ENCODE data around the gene BNIP3.
"Not testable (repeated sequence)": the region's sequence is repeated elsewhere in the genome, so short reads cannot be mapped to it uniquely, and the experiment has no call there.

Gene BNIP3

GRCh38 chr10:131996466-131997365 is 15.0 kb upstream of the BNIP3 start:
- H3K4me1 Mint-ChIP-seq: no peaks in the 10 kb centered on the region
- H3K36me3 Mint-ChIP-seq: no peaks in the 10 kb centered on the region
- peaks cover 30% of the 10 kb centered on the region for H3K27me3 Mint-ChIP-seq
- no peak overlapping the region for H3K27ac Mint-ChIP-seq
- H3K4me3 Mint-ChIP-seq: no peak overlapping the region
- H3K9me3 Mint-ChIP-seq: no peaks in the 10 kb centered on the region
- DNase-seq: no peak
- CTCF ChIA-PET: interaction anchor here (0.7 kb wide), 1 partner anchor 12 kb away, joined by 3 read pairs; no protein-coding TSS in a partner anchor

- no peak for DNase-seq
- H3K4me1 Mint-ChIP-seq: no peaks in the 10 kb centered on the region
- H3K4me3 Mint-ChIP-seq: no peak overlapping the region
- CTCF ChIA-PET: interaction anchor here (1.6 to 2.4 kb wide), 2 partner anchors 29 to 109 kb away, joined by 5 to 7 read pairs; no protein-coding TSS in a partner anchor
- H3K27ac Mint-ChIP-seq: no peak overlapping the region
- H3K27me3 Mint-ChIP-seq: peaks cover 25% of the 10 kb centered on the region
- no peaks in the 10 kb centered on the region for H3K9me3 Mint-ChIP-seq
- H3K36me3 Mint-ChIP-seq: no peaks in the 10 kb centered on the region
Measured at GRCh38 chr10:131994435-131994834, 12.7 kb upstream of the BNIP3 start.

GRCh38 chr10:131993275-131993674 is 11.6 kb upstream of the BNIP3 start:
- Mint-ChIP-seq H3K4me1 (no peaks in the 10 kb centered on the region), H3K4me3 (no peak overlapping the region), H3K36me3 (no peaks in the 10 kb centered on the region), H3K27me3 (peaks cover 32% of the 10 kb centered on the region), H3K27ac (no peak overlapping the region), H3K9me3 (no peaks in the 10 kb centered on the region)
- no peak for DNase-seq
- CTCF ChIA-PET: interaction anchor here (2.4 kb wide), 1 partner anchor 30 kb away, joined by 7 read pairs; no protein-coding TSS in a partner anchor

- DNase-seq: no peak
- Mint-ChIP-seq H3K27me3 (peaks cover 27% of the 10 kb centered on the region), H3K4me1 (no peaks in the 10 kb centered on the region), H3K4me3 (no peak overlapping the region), H3K36me3 (no peaks in the 10 kb centered on the region), H3K27ac (no peak overlapping the region), H3K9me3 (peaks cover 6% of the 10 kb centered on the region)
- CTCF ChIA-PET: no interaction called here
Measured at GRCh38 chr10:131991726-131992125, 10.0 kb upstream of the BNIP3 start.

GRCh38 chr10:131987786-131988185 is 6.1 kb upstream of the BNIP3 start:
- H3K36me3 Mint-ChIP-seq, DNase-seq, H3K9me3 Mint-ChIP-seq, H3K4me1 Mint-ChIP-seq, H3K4me3 Mint-ChIP-seq, H3K27ac Mint-ChIP-seq, CTCF ChIA-PET: not testable (repeated sequence)
- H3K27me3 Mint-ChIP-seq: peaks cover 35% of the 10 kb centered on the region

- CTCF ChIA-PET, H3K4me1 Mint-ChIP-seq, H3K36me3 Mint-ChIP-seq, DNase-seq, H3K4me3 Mint-ChIP-seq, H3K27ac Mint-ChIP-seq, H3K9me3 Mint-ChIP-seq: not testable (repeated sequence)
- H3K27me3 Mint-ChIP-seq: peaks cover 37% of the 10 kb centered on the region
Measured at GRCh38 chr10:131987301-131987700, 5.6 kb upstream of the BNIP3 start.

- H3K36me3 Mint-ChIP-seq, H3K9me3 Mint-ChIP-seq, H3K27ac Mint-ChIP-seq, CTCF ChIA-PET, H3K4me3 Mint-ChIP-seq, H3K4me1 Mint-ChIP-seq, DNase-seq: not testable (repeated sequence)
- peaks cover 40% of the 10 kb centered on the region for H3K27me3 Mint-ChIP-seq
Measured at GRCh38 chr10:131986851-131987250, 5.1 kb upstream of the BNIP3 start.

GRCh38 chr10:131983780-131984179 is 2.1 kb upstream of the BNIP3 start:
- no peak overlapping the region for H3K4me3 Mint-ChIP-seq
- H3K27ac Mint-ChIP-seq: no peak overlapping the region
- peaks cover 38% of the 10 kb centered on the region for H3K27me3 Mint-ChIP-seq
- peaks cover 9% of the 10 kb centered on the region for H3K9me3 Mint-ChIP-seq
- peaks cover 19% of the 10 kb centered on the region for H3K36me3 Mint-ChIP-seq
- CTCF ChIA-PET: interaction anchor here (0.7 to 1.4 kb wide), 3 partner anchors 11 to 98 kb away, joined by 3 to 4 read pairs (median 3); no protein-coding TSS in a partner anchor
- DNase-seq: no peak
- peaks cover 26% of the 10 kb centered on the region for H3K4me1 Mint-ChIP-seq

- Mint-ChIP-seq H3K36me3 (peaks cover 25% of the 10 kb centered on the region), H3K27ac (no peak overlapping the region), H3K9me3 (peaks cover 6% of the 10 kb centered on the region), H3K4me1 (peaks cover 35% of the 10 kb centered on the region), H3K27me3 (peaks cover 37% of the 10 kb centered on the region), H3K4me3 (peak overlapping the region; percentile 66)
- CTCF ChIA-PET: no interaction called here
- DNase-seq: no peak
Measured at GRCh38 chr10:131982796-131983195, 1.1 kb upstream of the BNIP3 start.

- H3K36me3 Mint-ChIP-seq: peaks cover 30% of the 10 kb centered on the region
- peaks cover 37% of the 10 kb centered on the region for H3K27me3 Mint-ChIP-seq
- H3K4me1 Mint-ChIP-seq: peaks cover 40% of the 10 kb centered on the region
- peak overlapping the region; percentile 79 for H3K4me3 Mint-ChIP-seq
- H3K27ac Mint-ChIP-seq: peak overlapping the region; percentile 45
- CTCF ChIA-PET: no interaction called here
- no peak for DNase-seq
- peaks cover 5% of the 10 kb centered on the region for H3K9me3 Mint-ChIP-seq
Measured at GRCh38 chr10:131982185-131982756, 548 bp upstream of the BNIP3 start.

- peak overlapping the region; percentile 79 for H3K4me3 Mint-ChIP-seq
- H3K4me1 Mint-ChIP-seq: peaks cover 54% of the 10 kb centered on the region
- H3K36me3 Mint-ChIP-seq: peaks cover 43% of the 10 kb centered on the region
- H3K9me3 Mint-ChIP-seq: peaks cover 1% of the 10 kb centered on the region
- DNase-seq: peak; percentile 31
- CTCF ChIA-PET: interaction anchor here (1.0 to 1.5 kb wide), 3 partner anchors 8 to 95 kb away, joined by 3 to 6 read pairs (median 3); no protein-coding TSS in a partner anchor
- H3K27me3 Mint-ChIP-seq: peaks cover 34% of the 10 kb centered on the region
- H3K27ac Mint-ChIP-seq: peak overlapping the region; percentile 33
Measured at GRCh38 chr10:131980761-131981428, 828 bp downstream of the BNIP3 start.

- Mint-ChIP-seq H3K27me3 (peaks cover 28% of the 10 kb centered on the region), H3K9me3 (no peaks in the 10 kb centered on the region), H3K27ac (no peak overlapping the region), H3K4me3 (peak overlapping the region; percentile 79), H3K36me3 (peaks cover 46% of the 10 kb centered on the region), H3K4me1 (peaks cover 59% of the 10 kb centered on the region)
- CTCF ChIA-PET: interaction anchor here (1.0 to 1.5 kb wide), 2 partner anchors 8 to 76 kb away, joined by 3 to 6 read pairs; no protein-coding TSS in a partner anchor
- no peak for DNase-seq
Measured at GRCh38 chr10:131980321-131980720, 1.4 kb downstream of the BNIP3 start.

- DNase-seq: no peak
- CTCF ChIA-PET: no interaction called here
- Mint-ChIP-seq H3K9me3 (no peaks in the 10 kb centered on the region), H3K27me3 (peaks cover 24% of the 10 kb centered on the region), H3K4me3 (peak overlapping the region; percentile 79), H3K36me3 (peaks cover 50% of the 10 kb centered on the region), H3K4me1 (peaks cover 64% of the 10 kb centered on the region), H3K27ac (no peak overlapping the region)
Measured at GRCh38 chr10:131979821-131980270, 1.9 kb downstream of the BNIP3 start.

GRCh38 chr10:131979336-131979735 is 2.4 kb downstream of the BNIP3 start:
- H3K36me3 Mint-ChIP-seq: peaks cover 52% of the 10 kb centered on the region
- H3K4me1 Mint-ChIP-seq: peaks cover 69% of the 10 kb centered on the region
- H3K27ac Mint-ChIP-seq: peak overlapping the region; percentile 54
- peak overlapping the region; percentile 79 for H3K4me3 Mint-ChIP-seq
- H3K27me3 Mint-ChIP-seq: peaks cover 19% of the 10 kb centered on the region
- CTCF ChIA-PET: interaction anchor here (0.9 kb wide), 1 partner anchor 64 kb away, joined by 3 read pairs; no protein-coding TSS in a partner anchor
- H3K9me3 Mint-ChIP-seq: no peaks in the 10 kb centered on the region
- DNase-seq: no peak
